Bronchial epithelial cell (primary cell): Measurements from ENCODE around the gene GID4. TPM values are rescaled to one million over a fixed set of nuclear protein-coding genes. Genes with fewer than 3 reads are reported as not detected.
"Not testable (repeated sequence)": the region's sequence is repeated elsewhere in the genome, so short reads cannot be mapped to it uniquely, and the experiment has no call there.

Source experiments
- DNase-seq: peaks from one replicate; pipeline ENCODE4 v3.0.0-alpha.2; 2010; ENCODE audit warnings: low read depth
- FAIRE-seq: peaks from 2 replicates; lab custom pipeline; 2011; peaks lifted over from hg19 to GRCh38; lab: Jason Lieb, UNC
- H3K27me3 ChIP-seq: 2 replicates; pipeline ENCODE4 v1.5.1; 2011; ENCODE audit warnings: low read length; ENCODE audit not compliant: control insufficient read depth, insufficient read depth
- H3K36me3 ChIP-seq: 2 replicates; pipeline ENCODE4 v1.5.1; 2011; ENCODE audit warnings: low read length; ENCODE audit not compliant: control insufficient read depth, insufficient read depth
- H3K4me3 ChIP-seq: 2 replicates; pipeline ENCODE4 v1.5.1; 2011; ENCODE audit warnings: mild to moderate bottlenecking, low read depth, low read length, control low read depth
- CTCF ChIP-seq: IDR thresholded peaks from 2 replicates; pipeline ENCODE4 v1.5.1; 2011; ENCODE audit warnings: mild to moderate bottlenecking, moderate library complexity, low read length, control low read depth, inconsistent platforms; ENCODE audit not compliant: insufficient read depth, severe bottlenecking
- total RNA-seq: library from RNA; depleted of rRNA; stranded (reverse); fragments of >200 nt; gene quantifications from 2 replicates; pipeline ENCODE4 v1.2.1, GENCODE V29; 2014

The GID4 gene
- total RNA-seq, 1 donor from 2014 or later = 5.3 TPM

GRCh38 chr17:17994271-17995069 is 44.7 kb upstream of the GID4 start:
- Histone ChIP-seq H3K27me3 (no peaks in the 10 kb centered on the region), H3K4me3 (no peak overlapping the region), H3K36me3 (no peaks in the 10 kb centered on the region)
- DNase-seq (no peak), FAIRE-seq (no peak)
- TF ChIP-seq CTCF = peak; percentile 31

GRCh38 chr17:17995887-17996286 is 43.3 kb upstream of the GID4 start:
- not testable (repeated sequence) for H3K36me3 ChIP-seq, H3K27me3 ChIP-seq, DNase-seq, H3K4me3 ChIP-seq, FAIRE-seq

GRCh38 chr17:17998934-17999333 is 40.3 kb upstream of the GID4 start:
- no peak for FAIRE-seq
- H3K4me3 ChIP-seq = no peak overlapping the region
- H3K27me3 ChIP-seq = no peaks in the 10 kb centered on the region
- no peak for DNase-seq
- no peak for TF ChIP-seq CTCF
- no peaks in the 10 kb centered on the region for H3K36me3 ChIP-seq

GRCh38 chr17:17999364-18000029 is 39.7 kb upstream of the GID4 start:
- no peaks in the 10 kb centered on the region for H3K36me3 ChIP-seq
- H3K4me3 ChIP-seq = no peak overlapping the region
- H3K27me3 ChIP-seq = no peaks in the 10 kb centered on the region
- no peak for FAIRE-seq
- no peak for TF ChIP-seq CTCF
- DNase-seq = peak; percentile 29

GRCh38 chr17:18000030-18000408 is 39.2 kb upstream of the GID4 start:
- Histone ChIP-seq H3K4me3 (no peak overlapping the region), H3K27me3 (no peaks in the 10 kb centered on the region), H3K36me3 (no peaks in the 10 kb centered on the region)
- TF ChIP-seq CTCF = no peak
- FAIRE-seq (peak; percentile 73), DNase-seq (no peak)

- H3K36me3 ChIP-seq = no peaks in the 10 kb centered on the region
- DNase-seq (peak; percentile 7), FAIRE-seq (no peak)
- TF ChIP-seq CTCF = no peak
- H3K27me3 ChIP-seq = no peaks in the 10 kb centered on the region
- H3K4me3 ChIP-seq = no peak overlapping the region
Observed at GRCh38 chr17:18002171-18002570, 37.0 kb upstream of the GID4 start.
